GM15510 (cell line): ENCODE results near the gene PDE1A.

ENCODE experiments used
- POLR2A ChIP-seq: IDR thresholded peaks from 3 replicates; pipeline ENCODE4 v1.6.1; 2011; ENCODE audit warnings: borderline replicate concordance; ENCODE audit not compliant: insufficient read length; ENCODE audit errors: extremely low read depth

PDE1A gene

GRCh38 chr2:182426082-182426917 lies 536 bp downstream of the PDE1A start:
- no peak for TF ChIP-seq POLR2A

DNA sequence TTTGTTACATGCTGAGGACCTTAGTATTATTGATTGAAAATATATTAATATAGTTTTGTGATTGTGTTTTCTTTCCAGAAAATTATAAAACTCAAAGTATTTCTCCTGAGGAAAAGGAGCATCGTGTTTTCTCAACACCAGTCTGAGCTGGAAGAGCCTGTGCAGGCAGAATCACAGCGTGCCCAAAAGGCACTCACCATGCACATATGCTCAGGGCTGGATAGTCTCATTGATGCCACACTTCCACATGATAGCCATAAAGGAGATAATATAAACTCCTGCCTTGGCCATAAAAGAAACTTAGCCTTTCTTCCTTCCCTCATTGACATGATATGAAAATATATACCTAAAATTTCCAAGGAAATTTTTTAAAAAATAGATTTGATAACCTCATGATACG lies 4.0 kb downstream of the PDE1A start:
- no peak for TF ChIP-seq POLR2A

DNA sequence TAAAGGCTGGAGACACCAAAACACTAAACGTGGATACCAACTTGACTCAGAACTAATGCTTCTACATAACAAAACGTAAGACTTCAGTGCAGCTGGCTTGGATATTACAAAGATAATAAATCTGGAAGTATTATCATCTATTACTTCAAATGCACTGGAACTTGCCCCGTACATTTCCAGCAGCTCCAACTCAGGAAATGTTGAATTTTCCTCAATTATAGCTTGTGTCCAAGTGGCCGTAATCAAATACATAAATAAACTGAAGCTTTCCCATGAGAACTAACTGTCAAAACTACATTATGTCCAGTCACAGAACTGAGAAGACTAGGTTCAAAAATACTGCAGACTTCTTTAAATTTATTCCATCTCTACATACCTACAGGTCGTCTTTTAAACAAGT lies 6.2 kb downstream of the PDE1A start:
- no peak for TF ChIP-seq POLR2A

DNA sequence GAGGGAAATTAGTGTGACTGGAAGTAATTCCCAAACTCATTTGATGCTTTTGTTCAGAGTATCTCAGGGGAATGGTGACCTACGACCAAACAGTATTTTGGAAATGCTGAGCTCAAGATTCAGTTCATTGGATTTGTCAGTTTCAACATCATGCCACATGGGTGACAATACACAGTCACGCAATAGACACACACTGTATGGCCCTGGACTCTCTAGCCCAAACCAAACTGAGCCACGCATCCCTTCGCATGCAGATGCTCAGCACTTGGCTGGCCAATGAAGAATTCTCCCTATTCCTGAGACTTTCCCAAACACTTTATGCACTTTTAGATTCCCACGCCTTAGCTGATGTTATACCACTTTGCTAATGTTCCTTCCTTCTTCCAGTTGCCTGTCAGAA lies 10.0 kb downstream of the PDE1A start:
- no peak for TF ChIP-seq POLR2A

DNA sequence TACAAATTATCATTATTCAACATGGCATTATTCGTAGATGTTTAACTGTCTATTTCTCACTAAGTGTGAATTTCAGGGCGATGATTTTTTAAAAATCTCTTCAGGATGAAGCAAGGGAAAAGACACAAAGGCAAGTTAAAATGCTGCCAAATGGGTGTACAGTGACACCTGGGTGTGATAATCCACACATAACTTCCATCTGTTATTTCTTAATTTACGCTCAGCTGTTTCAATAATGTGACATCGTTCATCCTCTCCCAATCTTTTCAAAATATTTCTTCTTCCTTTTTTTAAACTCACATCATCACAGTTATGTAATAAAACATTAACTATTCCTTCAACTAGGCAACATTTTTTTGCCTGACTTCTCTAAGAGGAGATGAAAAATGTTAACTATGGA lies 10.6 kb downstream of the PDE1A start:
- TF ChIP-seq POLR2A = no peak

DNA sequence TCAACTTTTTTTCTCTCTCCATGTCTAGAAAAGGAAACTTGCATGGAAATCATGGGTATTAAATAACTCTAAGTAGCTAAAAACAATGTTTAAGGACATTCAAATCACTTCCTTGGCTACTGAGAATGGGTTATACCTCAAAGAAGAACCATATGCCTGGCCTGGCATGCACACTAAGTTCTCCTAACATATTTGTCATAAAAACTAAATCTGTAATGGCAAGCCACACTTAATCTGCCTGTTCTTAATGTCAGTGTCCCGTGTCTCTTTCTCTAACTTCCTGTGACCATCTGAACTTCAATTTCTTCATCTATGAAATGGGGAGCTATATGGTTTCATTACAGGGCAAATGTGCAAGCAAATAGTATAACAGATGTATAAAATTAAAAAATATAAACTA lies 11.1 kb downstream of the PDE1A start:
- TF ChIP-seq POLR2A = no peak

DNA sequence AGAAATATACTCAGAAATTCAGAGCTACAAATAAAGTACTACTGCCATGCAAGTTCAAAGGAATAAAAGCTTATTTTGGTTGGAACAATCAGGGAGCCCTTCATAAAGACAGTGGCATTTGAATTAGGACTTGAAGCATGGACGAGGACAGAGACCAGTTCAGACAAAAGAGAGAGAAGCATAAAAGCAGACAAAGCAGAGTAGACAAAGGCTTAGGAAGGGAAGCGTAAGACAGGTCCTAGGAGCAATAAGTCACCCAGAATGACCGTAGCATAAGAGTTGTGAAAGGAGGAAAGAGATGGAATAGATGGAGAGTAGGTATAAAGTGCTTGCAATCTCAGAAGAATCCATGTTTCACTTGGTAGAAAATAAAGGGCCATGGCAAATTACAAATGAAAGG lies 14.0 kb downstream of the PDE1A start:
- no peak for TF ChIP-seq POLR2A

- no peak for TF ChIP-seq POLR2A
Observed at GRCh38 chr2:182410120-182410519, 16.7 kb downstream of the PDE1A start.

DNA sequence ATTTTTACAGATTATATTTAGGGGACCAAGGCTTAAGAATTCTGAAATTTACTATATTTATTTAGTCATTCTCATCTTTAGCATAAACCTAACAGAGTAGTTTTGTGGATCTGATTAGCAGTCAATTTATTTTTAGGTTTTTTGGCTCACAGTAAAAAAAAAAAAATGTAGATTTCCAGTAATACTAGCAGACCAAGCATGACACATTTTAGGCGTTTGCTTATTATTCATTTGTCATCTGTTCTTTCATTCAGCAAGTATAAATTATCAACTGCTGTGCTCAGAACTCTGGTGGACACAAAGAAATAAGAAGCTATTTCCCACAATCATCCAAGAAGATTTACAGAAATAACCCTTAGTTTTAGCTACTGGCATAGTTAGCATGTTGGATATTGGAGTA lies 20.6 kb downstream of the PDE1A start:
- TF ChIP-seq POLR2A = no peak

DNA sequence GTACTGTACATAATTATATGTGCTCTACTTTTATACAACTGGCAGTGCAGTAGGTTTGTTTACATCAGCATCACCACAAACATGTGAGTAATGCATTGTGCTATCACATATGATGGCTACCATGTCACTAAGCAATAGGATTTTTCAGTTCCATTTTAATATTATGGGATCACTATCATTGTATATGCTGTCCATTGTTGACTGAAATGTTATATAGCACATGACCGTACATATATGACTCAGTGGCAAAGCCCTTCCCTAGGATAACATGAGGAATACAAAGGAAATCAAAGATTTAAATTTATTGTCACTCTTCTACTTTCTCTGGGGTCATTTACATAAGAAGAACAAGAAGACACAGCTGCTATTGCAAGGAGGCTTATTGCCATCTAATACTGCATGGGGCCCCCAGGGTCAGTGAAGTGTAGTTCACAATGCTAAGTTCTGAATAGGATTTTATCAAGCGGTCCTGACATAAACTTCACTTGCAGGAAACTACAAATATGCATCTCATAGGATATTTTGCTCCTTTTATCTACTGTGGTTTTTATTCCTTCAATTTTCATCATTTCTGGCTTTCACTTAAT lies 21.8 kb downstream of the PDE1A start:
- no peak for TF ChIP-seq POLR2A

GRCh38 chr2:182404092-182404491 lies 22.7 kb downstream of the PDE1A start:
- no peak for TF ChIP-seq POLR2A

DNA sequence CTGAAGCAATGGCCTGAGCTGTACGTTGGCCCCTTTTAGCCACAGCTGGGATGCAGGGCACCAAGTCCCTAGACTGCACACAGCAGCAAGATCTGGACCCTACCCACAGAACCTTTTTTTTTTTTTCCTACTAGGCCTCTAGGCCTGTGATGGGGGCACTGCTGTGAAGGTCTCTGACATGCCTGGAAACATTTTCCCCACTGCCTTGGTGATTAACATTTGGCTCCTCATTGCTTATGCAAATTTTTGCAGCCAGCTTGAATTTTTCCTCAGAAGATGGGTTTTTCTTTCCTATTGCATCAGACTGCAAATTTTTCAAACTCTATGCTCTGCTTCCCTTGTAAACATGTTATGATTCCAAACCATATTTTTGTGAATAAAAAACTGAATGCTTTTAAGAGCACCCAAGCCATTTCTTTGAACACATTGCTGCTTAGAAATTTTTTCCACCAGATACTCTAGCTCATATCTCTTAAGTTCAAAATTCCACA lies 33.5 kb downstream of the PDE1A start:
- TF ChIP-seq POLR2A = no peak

- no peak for TF ChIP-seq POLR2A
Observed at GRCh38 chr2:182391443-182391842, 35.4 kb downstream of the PDE1A start.

DNA sequence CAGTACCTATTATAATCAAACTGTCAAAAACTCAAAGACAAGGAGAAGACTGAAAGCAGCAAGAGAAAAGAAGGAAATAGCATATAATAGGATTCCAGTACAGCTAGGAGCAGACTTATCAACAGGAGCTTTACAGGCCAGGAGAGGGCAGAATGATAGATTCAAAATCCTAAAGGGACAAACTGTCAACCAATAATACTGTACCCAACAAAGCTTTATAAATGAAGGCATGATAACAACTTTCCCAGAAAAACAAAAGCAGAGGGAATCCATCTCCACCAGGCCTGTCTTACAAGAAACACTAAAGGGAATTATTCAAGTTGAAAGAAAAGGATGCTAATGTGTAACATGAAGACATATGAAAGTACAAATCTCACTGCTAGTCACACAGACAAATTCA lies 42.0 kb downstream of the PDE1A start:
- TF ChIP-seq POLR2A = no peak

- TF ChIP-seq POLR2A = no peak
Observed at GRCh38 chr2:182381225-182381624, 45.6 kb downstream of the PDE1A start.

DNA sequence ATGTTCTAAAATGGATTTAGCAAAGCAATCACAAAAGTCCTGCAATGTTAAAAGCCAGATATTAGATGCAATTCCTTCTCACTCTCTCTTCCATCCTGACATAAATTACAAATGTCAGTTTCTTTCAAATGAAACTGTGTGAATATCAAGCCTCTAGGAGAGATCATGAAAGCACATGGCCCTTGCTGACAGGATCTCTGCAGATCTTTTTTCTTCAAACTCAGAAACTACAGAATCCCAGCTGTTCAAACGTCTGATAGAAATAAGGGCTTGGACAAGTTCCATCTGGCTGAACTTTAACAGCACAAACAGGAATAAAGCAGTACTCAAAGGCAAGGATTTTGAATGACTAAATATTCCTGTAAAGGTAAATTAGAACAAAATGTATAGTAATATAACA lies 47.6 kb downstream of the PDE1A start:
- TF ChIP-seq POLR2A = no peak
